OCI-LY1 (cell line): ENCODE measurements around the gene DPP9.

Source experiments
- H2AFZ ChIP-seq: fragments of 200-600 bp; sonication (generic), shearing (Covaris generic); 2 replicates; pipeline ENCODE4 v1.6.0; 2014; ENCODE audit warnings: antibody characterized with exemption, mild to moderate bottlenecking, low read length
- H3F3A ChIP-seq: fragments of 200-600 bp; sonication (generic), shearing (Covaris generic); 2 replicates; pipeline ENCODE4 v1.6.0; 2014; ENCODE audit warnings: mild to moderate bottlenecking, antibody characterized with exemption, low read length, moderate library complexity; ENCODE audit not compliant: insufficient read depth
- H3K27ac ChIP-seq: fragments of 200-600 bp; sonication (generic); 2 replicates; pipeline ENCODE4 v1.5.1; 2014; ENCODE audit warnings: low read length, mixed run types, mild to moderate bottlenecking, low read depth; ENCODE audit not compliant: poor library complexity, severe bottlenecking
- H3K27me3 ChIP-seq: fragments of 200-600 bp; sonication (generic); 2 replicates; pipeline ENCODE4 v1.6.0; 2014; ENCODE audit warnings: antibody characterized with exemption, mild to moderate bottlenecking, low read length, moderate library complexity; ENCODE audit not compliant: insufficient read depth
- H3K36me3 ChIP-seq: fragments of 200-600 bp; sonication (generic); 2 replicates; pipeline ENCODE4 v1.6.1; 2014; ENCODE audit warnings: mild to moderate bottlenecking, antibody characterized with exemption, low read length, moderate library complexity, mixed read lengths; ENCODE audit not compliant: insufficient read depth
- H3K4me1 ChIP-seq: fragments of 200-600 bp; sonication (generic); 2 replicates; pipeline ENCODE4 v1.5.1; 2014; ENCODE audit warnings: mild to moderate bottlenecking, low read length, moderate library complexity; ENCODE audit not compliant: insufficient read depth, severe bottlenecking
- H3K4me2 ChIP-seq: fragments of 200-600 bp; sonication (generic), shearing (Covaris generic); 2 replicates; pipeline ENCODE4 v1.6.1; 2014; ENCODE audit warnings: low read length
- H3K4me3 ChIP-seq: fragments of 200-600 bp; sonication (generic); 2 replicates; pipeline ENCODE4 v1.5.1; 2014; ENCODE audit warnings: low read length, low read depth, mild to moderate bottlenecking, mixed read lengths; ENCODE audit not compliant: poor library complexity, severe bottlenecking
- H3K79me2 ChIP-seq: fragments of 200-600 bp; shearing (Covaris generic); 2 replicates; pipeline ENCODE4 v1.6.1; 2016; ENCODE audit warnings: mixed run types, low read length, mixed read lengths; ENCODE audit not compliant: insufficient read depth
- H3K9ac ChIP-seq: fragments of 200-600 bp; sonication (generic), shearing (Covaris generic); 2 replicates; pipeline ENCODE4 v1.6.1; 2014; ENCODE audit warnings: mild to moderate bottlenecking, low read length, mixed read lengths
- H3K9me2 ChIP-seq: fragments of 200-600 bp; sonication (generic), shearing (Covaris generic); 2 replicates; pipeline ENCODE4 v1.6.1; 2014; ENCODE audit warnings: low read depth, mild to moderate bottlenecking, low read length, mixed read lengths
- H3K9me3 ChIP-seq: fragments of 200-600 bp; shearing (Covaris generic); 2 replicates; pipeline ENCODE4 v1.6.1; 2014; ENCODE audit warnings: low read length, mixed read lengths
- H4K20me1 ChIP-seq: fragments of 200-600 bp; sonication (generic), shearing (Covaris generic); 2 replicates; pipeline ENCODE4 v1.6.0; 2016; ENCODE audit warnings: mild to moderate bottlenecking, low read length; ENCODE audit not compliant: insufficient read depth
- EZH2 ChIP-seq: fragments of 200-600 bp; sonication (generic), shearing (Covaris generic); IDR thresholded peaks from 2 replicates; pipeline ENCODE4 v1.8.0; 2017; ENCODE audit warnings: borderline replicate concordance, mixed run types, mild to moderate bottlenecking, antibody characterized with exemption, low read length, moderate library complexity, mixed read lengths
- TF ChIP-seq, protein P1 (sequence below): fragments of 200-600 bp; sonication (generic), shearing (Covaris generic); IDR thresholded peaks from 2 replicates; pipeline ENCODE4 v1.5.1; 2017; ENCODE audit warnings: mild to moderate bottlenecking, antibody characterized with exemption, low read length, moderate library complexity, mixed read lengths

Gene DPP9

DNA sequence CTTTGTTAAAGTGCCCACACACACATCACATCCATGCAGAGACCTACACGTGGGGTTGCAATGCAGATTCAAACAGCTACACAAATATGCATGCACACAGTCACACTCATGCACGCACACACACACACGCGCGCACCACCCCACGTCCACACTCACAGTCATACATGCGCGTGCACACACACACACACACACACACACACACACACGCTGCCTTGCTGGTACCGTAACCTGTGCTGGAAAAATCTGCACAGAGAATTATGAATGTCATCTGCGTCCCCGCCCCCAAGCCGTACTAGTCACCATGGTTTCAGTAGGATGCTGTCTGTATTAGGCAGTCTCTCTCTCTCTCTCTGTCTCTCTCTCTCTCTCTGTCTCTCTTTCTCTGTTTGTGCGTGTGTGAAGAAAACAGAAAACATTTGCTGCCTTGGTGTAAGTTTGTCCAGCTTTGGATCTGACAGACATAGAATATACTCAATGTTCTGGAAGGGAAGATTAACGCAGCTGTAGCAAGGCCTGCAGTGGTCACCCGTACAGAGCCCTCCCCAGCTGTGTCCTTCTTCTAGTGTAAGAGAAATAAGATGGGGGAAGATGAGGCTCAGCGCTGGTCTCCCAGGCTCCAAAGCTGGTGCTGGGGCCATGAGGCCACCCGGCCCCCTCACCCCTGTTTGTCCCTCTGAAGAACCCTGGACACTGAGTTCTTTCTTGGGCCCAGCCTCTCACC lies 26.4 kb upstream of the DPP9 start:
- H3K4me1 ChIP-seq, result no peaks in the 10 kb centered on the region
- no peak overlapping the region for H2AFZ ChIP-seq
- H3K9me2 ChIP-seq, result no peaks in the 10 kb centered on the region

DNA sequence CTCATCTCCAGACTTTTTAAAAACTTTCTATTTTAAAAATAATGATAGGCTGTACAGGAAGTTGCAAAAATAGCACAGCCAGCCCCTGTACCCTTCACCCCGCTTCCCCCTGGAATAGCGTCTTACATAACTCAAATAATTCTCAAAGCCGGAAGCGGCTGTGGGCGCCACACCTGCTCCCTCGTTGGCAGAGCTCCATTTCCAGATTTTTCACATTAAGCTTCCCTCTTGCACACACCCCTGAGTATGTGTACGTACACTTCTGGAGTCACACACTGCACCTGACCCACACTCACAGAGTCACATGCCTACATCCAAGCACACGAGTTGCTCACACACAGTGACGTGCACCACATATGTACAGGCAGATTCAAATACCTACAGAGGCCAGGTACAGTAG lies 24.9 kb upstream of the DPP9 start:
- Histone ChIP-seq H3K9me2 (no peaks in the 10 kb centered on the region), H3K9ac (no peak overlapping the region), H3K4me2 (no peak overlapping the region), H2AFZ (no peak overlapping the region), H3K9me3 (no peaks in the 10 kb centered on the region), H3K27ac (no peak overlapping the region), H3K4me3 (no peak overlapping the region), H3K27me3 (no peaks in the 10 kb centered on the region), H3K79me2 (no peaks in the 10 kb centered on the region), H3K4me1 (no peaks in the 10 kb centered on the region), H3F3A (no peaks in the 10 kb centered on the region), H4K20me1 (no peaks in the 10 kb centered on the region), H3K36me3 (no peaks in the 10 kb centered on the region)
- TF ChIP-seq, protein P1, sequence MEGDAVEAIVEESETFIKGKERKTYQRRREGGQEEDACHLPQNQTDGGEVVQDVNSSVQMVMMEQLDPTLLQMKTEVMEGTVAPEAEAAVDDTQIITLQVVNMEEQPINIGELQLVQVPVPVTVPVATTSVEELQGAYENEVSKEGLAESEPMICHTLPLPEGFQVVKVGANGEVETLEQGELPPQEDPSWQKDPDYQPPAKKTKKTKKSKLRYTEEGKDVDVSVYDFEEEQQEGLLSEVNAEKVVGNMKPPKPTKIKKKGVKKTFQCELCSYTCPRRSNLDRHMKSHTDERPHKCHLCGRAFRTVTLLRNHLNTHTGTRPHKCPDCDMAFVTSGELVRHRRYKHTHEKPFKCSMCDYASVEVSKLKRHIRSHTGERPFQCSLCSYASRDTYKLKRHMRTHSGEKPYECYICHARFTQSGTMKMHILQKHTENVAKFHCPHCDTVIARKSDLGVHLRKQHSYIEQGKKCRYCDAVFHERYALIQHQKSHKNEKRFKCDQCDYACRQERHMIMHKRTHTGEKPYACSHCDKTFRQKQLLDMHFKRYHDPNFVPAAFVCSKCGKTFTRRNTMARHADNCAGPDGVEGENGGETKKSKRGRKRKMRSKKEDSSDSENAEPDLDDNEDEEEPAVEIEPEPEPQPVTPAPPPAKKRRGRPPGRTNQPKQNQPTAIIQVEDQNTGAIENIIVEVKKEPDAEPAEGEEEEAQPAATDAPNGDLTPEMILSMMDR, result no peak
- no peak for TF ChIP-seq EZH2

More for the DNA sequence above, 26.4 kb upstream of the DPP9 start:
- H3F3A ChIP-seq, result no peaks in the 10 kb centered on the region
- no peak overlapping the region for H3K4me3 ChIP-seq
- no peaks in the 10 kb centered on the region for H4K20me1 ChIP-seq
- no peak overlapping the region for H3K4me2 ChIP-seq
- H3K9ac ChIP-seq, result no peak overlapping the region
- H3K36me3 ChIP-seq, result no peaks in the 10 kb centered on the region
- no peaks in the 10 kb centered on the region for H3K79me2 ChIP-seq
- TF ChIP-seq, protein P1, result no peak
- no peak for TF ChIP-seq EZH2
- peaks cover 2% of the 10 kb centered on the region; the same call in 1 of the 2 replicates for H3K27me3 ChIP-seq
- no peaks in the 10 kb centered on the region for H3K9me3 ChIP-seq
- no peak overlapping the region for H3K27ac ChIP-seq

DNA sequence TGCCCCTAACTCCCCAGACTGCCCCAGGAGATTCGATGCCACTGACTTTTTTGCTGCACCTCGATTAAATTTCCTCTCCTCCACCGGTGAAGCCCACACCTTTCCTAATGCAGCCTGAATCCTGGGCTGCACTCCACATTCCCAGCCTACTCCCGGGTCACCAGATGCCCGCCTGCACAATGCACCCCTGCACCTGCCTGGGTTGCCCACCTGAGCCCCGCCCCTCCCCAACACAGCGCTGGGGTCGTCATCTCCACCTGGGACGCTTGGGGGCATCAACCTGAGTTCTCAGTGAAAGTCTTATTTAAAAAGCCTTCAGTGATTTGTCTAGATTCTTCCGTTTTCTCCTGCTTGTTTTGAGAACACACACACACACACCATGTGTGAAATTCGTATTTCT lies 24.5 kb upstream of the DPP9 start:
- TF ChIP-seq, protein P1, result no peak
- no peak for TF ChIP-seq EZH2
- H3K27me3 ChIP-seq, result no peaks in the 10 kb centered on the region
- H3F3A ChIP-seq, result no peaks in the 10 kb centered on the region
- no peak overlapping the region for H3K4me2 ChIP-seq
- H3K27ac ChIP-seq, result no peak overlapping the region
- H3K9ac ChIP-seq, result no peak overlapping the region
- H3K9me2 ChIP-seq, result no peaks in the 10 kb centered on the region
- H4K20me1 ChIP-seq, result no peaks in the 10 kb centered on the region
- no peak overlapping the region for H2AFZ ChIP-seq
- no peaks in the 10 kb centered on the region for H3K79me2 ChIP-seq
- H3K36me3 ChIP-seq, result no peaks in the 10 kb centered on the region
- no peak overlapping the region for H3K4me3 ChIP-seq
- H3K9me3 ChIP-seq, result no peaks in the 10 kb centered on the region
- H3K4me1 ChIP-seq, result no peaks in the 10 kb centered on the region
